CD14-positive monocyte (primary cell): Measurements from ENCODE around the gene ZNF90. TPM values are rescaled to one million over a fixed set of nuclear protein-coding genes. Genes with fewer than 3 reads are reported as not detected.

ENCODE experiments used
- DNase-seq, 3 donors: peaks; one replicate each; pipeline ENCODE4 v3.0.0-alpha.2; 2011 to 2022
- H2AFZ ChIP-seq: 2 replicates; pipeline ENCODE4 v1.6.0; 2012; ENCODE audit warnings: mild to moderate bottlenecking, low read depth, low read length, inconsistent platforms; ENCODE audit not compliant: insufficient read depth, poor library complexity, severe bottlenecking
- H3K27ac ChIP-seq, 2 donors: 1 replicate in 1 of 2; 2 replicates in 1 of 2; pipeline ENCODE4 v1.5.1; 2012 to 2013; ENCODE audit warnings: low read length in 2 of 2, control low read depth in 1 of 2, inconsistent platforms in 1 of 2, low read depth in 1 of 2, mild to moderate bottlenecking in 1 of 2
- H3K27me3 ChIP-seq, 2 donors: one replicate each; pipeline versions ENCODE4 v1.6.0 to v1.6.1; 2011 to 2013; ENCODE audit warnings: low read length in 2 of 2; ENCODE audit not compliant: control insufficient read depth in 2 of 2, insufficient read depth in 2 of 2
- H3K36me3 ChIP-seq, 2 donors: replicated peaks in 1 of 2; 1 replicate in 1 of 2; 2 replicates in 1 of 2; pipeline versions ENCODE4 v1.5.1 to v1.6.1; 2012 to 2013; ENCODE audit warnings: low read length in 2 of 2, control low read depth in 1 of 2, inconsistent platforms in 1 of 2, mild to moderate bottlenecking in 1 of 2; ENCODE audit not compliant: insufficient read depth in 2 of 2, control insufficient read depth in 1 of 2
- H3K4me1 ChIP-seq, 2 donors: 1 replicate in 1 of 2; 2 replicates in 1 of 2; pipeline versions ENCODE4 v1.5.1 to v1.6.1; 2012 to 2013; ENCODE audit warnings: low read length in 2 of 2, control low read depth in 1 of 2, inconsistent platforms in 1 of 2, mild to moderate bottlenecking in 1 of 2, moderate library complexity in 1 of 2; ENCODE audit not compliant: insufficient read depth in 2 of 2, control insufficient read depth in 1 of 2
- H3K4me2 ChIP-seq: replicated peaks from 2 replicates; pipeline ENCODE3; 2012; ENCODE audit warnings: low read length, moderate library complexity, mild to moderate bottlenecking; ENCODE audit not compliant: poor library complexity, severe bottlenecking; ENCODE audit errors: extremely low read depth
- H3K4me3 ChIP-seq, 3 experiments: fragments of 200-600 bp in 1 of 3; sonication (generic) in 1 of 3; replicated peaks in 1 of 3; 1 replicate in 2 of 3; 2 replicates in 1 of 3; pipeline ENCODE4 v1.5.1; 2011 to 2013; ENCODE audit warnings: low read length in 3 of 3, mild to moderate bottlenecking in 3 of 3, control low read depth in 2 of 3, low read depth in 2 of 3, inconsistent platforms in 1 of 3, moderate library complexity in 1 of 3
- H3K79me2 ChIP-seq: 2 replicates; pipeline ENCODE4 v1.6.0; 2012; ENCODE audit warnings: mild to moderate bottlenecking, control low read depth, inconsistent platforms, low read length, moderate library complexity; ENCODE audit not compliant: insufficient read depth
- H3K9ac ChIP-seq: 2 replicates; pipeline ENCODE4 v1.6.0; 2017; ENCODE audit warnings: low read length, mild to moderate bottlenecking; ENCODE audit not compliant: insufficient read depth, poor library complexity, severe bottlenecking
- H3K9me3 ChIP-seq, 2 donors: replicated peaks in 1 of 2; 1 replicate in 1 of 2; 2 replicates in 1 of 2; pipeline versions ENCODE4 v1.5.1 to v1.6.1; 2012 to 2013; ENCODE audit warnings: low read length in 2 of 2, control low read depth in 1 of 2; ENCODE audit not compliant: control insufficient read depth in 1 of 2, insufficient read depth in 1 of 2
- H4K20me1 ChIP-seq: 2 replicates; pipeline ENCODE4 v1.6.0; 2012; ENCODE audit warnings: mild to moderate bottlenecking, low read length, control low read depth, moderate library complexity; ENCODE audit not compliant: insufficient read depth
- H3K27ac Mint-ChIP-seq, 7 donors: one replicate each; pipeline ENCODE4 v1.8.0; 2020; ENCODE audit warnings: mild to moderate bottlenecking in 7 of 7, mixed read lengths in 7 of 7, moderate library complexity in 6 of 7, inconsistent platforms in 2 of 7
- H3K27me3 Mint-ChIP-seq, 3 donors: one replicate each; pipeline ENCODE4 v1.8.0; 2021 to 2022; ENCODE audit warnings: low read depth in 3 of 3, mild to moderate bottlenecking in 3 of 3, mixed read lengths in 3 of 3, moderate library complexity in 3 of 3, inconsistent platforms in 1 of 3
- H3K36me3 Mint-ChIP-seq, 2 donors: one replicate each; pipeline ENCODE4 v1.8.0; 2020; ENCODE audit warnings: mixed read lengths in 2 of 2, inconsistent platforms in 1 of 2, mild to moderate bottlenecking in 1 of 2
- H3K4me1 Mint-ChIP-seq: one replicate; pipeline ENCODE4 v1.8.0; 2020; ENCODE audit warnings: mild to moderate bottlenecking, mixed read lengths
- H3K4me3 Mint-ChIP-seq, 2 donors: one replicate each; pipeline ENCODE4 v1.8.0; 2020; ENCODE audit warnings: mild to moderate bottlenecking in 2 of 2, mixed read lengths in 2 of 2, moderate library complexity in 1 of 2
- H3K9me3 Mint-ChIP-seq, 7 donors: one replicate each; pipeline ENCODE4 v1.8.0; 2020 to 2022; ENCODE audit warnings: mixed read lengths in 7 of 7, mild to moderate bottlenecking in 6 of 7, moderate library complexity in 6 of 7, inconsistent platforms in 2 of 7
- WGBS: methylation state at CpG from one replicate; pipeline ENCODE4 v1.1.5; 2013; ENCODE audit warnings: missing lambda C conversion rate; ENCODE audit not compliant: insufficient coverage; 5-methylcytosine and 5-hydroxymethylcytosine counted together
- intact Hi-C, 2 donors: fragments of 100-400 bp; cut with micrococcal nuclease; formaldehyde crosslinking; loops; one replicate each; pipeline versions ENCODE4 v1.15.0 to v1.15.1; 2023
- polyA plus RNA-seq, 3 donors: library from polyadenylated mRNA; depleted of rRNA in 1 of 3; unstranded in 2 of 3; stranded (reverse) in 1 of 3; fragments of 300-500 nt in 2 of 3; fragments of >200 nt in 1 of 3; fragmentation: Illumina TruSeq in 2 of 3; gene quantifications; 1 replicate in 2 of 3; 2 replicates in 1 of 3; pipeline ENCODE4 v1.2.3, GENCODE V29; 2012 to 2021
- TF ChIP-seq, protein P1 (sequence below): fragments of 200-600 bp; IDR thresholded peaks from one replicate; pipeline ENCODE4 v1.8.0; 2022; ENCODE audit warnings: antibody characterized with exemption, mild to moderate bottlenecking

Gene ZNF90
- polyA plus RNA-seq, 3 donors, result 0.59 TPM; not detected in 2

DNA sequence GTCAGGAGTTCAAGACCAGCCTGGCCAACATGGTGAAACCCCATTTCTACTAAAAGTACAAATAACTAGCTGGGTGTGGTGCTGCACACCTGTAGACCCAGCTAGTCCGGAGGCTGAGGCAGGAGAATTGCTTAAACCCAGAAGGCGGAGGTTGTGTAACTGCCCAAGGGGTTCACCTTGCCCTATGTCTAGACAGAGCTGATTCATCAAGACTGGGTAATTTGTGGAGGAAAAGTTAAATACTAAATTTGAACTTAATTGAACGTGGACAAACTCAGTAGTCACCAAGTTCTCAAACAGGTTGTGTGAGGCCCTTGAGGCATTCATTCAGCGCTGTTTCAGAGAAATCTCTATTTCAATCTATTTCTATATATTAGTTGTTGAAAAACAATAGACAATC, 75.5 kb downstream of the ZNF90 start:
- Histone ChIP-seq H3K36me3 (no peaks in the 10 kb centered on the region), H2AFZ (no peak overlapping the region), H3K9me3 (peaks cover 29 to 42% of the 10 kb centered on the region in 2 donors), H4K20me1 (no peaks in the 10 kb centered on the region), H3K4me1 (no peaks in the 10 kb centered on the region), H3K4me3 (no peak overlapping the region), H3K4me2 (no peak overlapping the region), H3K27me3 (no peaks in the 10 kb centered on the region), H3K9ac (no peak overlapping the region), H3K27ac (no peak overlapping the region), H3K79me2 (no peaks in the 10 kb centered on the region)
- H3K4me3 Mint-ChIP-seq, result no peak overlapping the region
- H3K4me1 Mint-ChIP-seq, result no peaks in the 10 kb centered on the region
- H3K27ac Mint-ChIP-seq, result no peak overlapping the region
- no peak for DNase-seq
- H3K9me3 Mint-ChIP-seq, result peaks cover 33 to 66% (median 55%) of the 10 kb centered on the region in 7 donors
- H3K36me3 Mint-ChIP-seq, result no peaks in the 10 kb centered on the region
- intact Hi-C loops, result no loop called here
- H3K27me3 Mint-ChIP-seq, result no peaks in the 10 kb centered on the region
- TF ChIP-seq, protein P1, sequence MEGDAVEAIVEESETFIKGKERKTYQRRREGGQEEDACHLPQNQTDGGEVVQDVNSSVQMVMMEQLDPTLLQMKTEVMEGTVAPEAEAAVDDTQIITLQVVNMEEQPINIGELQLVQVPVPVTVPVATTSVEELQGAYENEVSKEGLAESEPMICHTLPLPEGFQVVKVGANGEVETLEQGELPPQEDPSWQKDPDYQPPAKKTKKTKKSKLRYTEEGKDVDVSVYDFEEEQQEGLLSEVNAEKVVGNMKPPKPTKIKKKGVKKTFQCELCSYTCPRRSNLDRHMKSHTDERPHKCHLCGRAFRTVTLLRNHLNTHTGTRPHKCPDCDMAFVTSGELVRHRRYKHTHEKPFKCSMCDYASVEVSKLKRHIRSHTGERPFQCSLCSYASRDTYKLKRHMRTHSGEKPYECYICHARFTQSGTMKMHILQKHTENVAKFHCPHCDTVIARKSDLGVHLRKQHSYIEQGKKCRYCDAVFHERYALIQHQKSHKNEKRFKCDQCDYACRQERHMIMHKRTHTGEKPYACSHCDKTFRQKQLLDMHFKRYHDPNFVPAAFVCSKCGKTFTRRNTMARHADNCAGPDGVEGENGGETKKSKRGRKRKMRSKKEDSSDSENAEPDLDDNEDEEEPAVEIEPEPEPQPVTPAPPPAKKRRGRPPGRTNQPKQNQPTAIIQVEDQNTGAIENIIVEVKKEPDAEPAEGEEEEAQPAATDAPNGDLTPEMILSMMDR, result no peak
- 94% methylated on average over 2 of the region's 4 CpGs for WGBS

DNA sequence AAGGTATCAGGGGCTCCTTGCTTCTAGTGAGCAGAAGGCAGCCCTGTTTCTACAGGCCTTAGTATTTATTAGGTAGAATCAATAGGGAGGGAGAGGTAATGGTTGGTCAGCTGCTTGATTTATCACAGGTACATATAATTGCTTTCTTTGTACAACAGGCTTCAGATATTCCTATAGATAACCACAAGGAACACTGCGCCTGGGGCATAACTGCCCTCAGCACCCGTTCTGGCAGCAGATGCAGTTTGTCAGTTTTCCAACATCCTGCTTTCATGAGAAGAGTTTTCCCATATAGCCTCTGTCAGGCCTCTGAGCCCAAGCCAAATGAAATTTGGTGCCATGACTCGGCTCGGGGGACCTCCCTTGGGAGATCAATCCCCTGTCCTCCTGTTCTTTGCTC, 76.8 kb downstream of the ZNF90 start:
- no peak overlapping the region for H3K27ac Mint-ChIP-seq

More for the DNA sequence above, 76.8 kb downstream of the ZNF90 start:
- Histone ChIP-seq H3K79me2 (no peaks in the 10 kb centered on the region), H3K9ac (no peak overlapping the region), H3K27ac (no peak overlapping the region), H3K4me3 (no peak overlapping the region), H3K36me3 (no peaks in the 10 kb centered on the region), H3K27me3 (no peaks in the 10 kb centered on the region), H3K4me2 (no peak overlapping the region), H4K20me1 (no peaks in the 10 kb centered on the region), H3K9me3 (peaks cover 29 to 51% of the 10 kb centered on the region in 2 donors), H3K4me1 (no peaks in the 10 kb centered on the region), H2AFZ (no peak overlapping the region)
- Mint-ChIP-seq H3K9me3 (peaks cover 45 to 80% (median 67%) of the 10 kb centered on the region in 7 donors), H3K36me3 (no peaks in the 10 kb centered on the region), H3K4me1 (no peaks in the 10 kb centered on the region), H3K27me3 (no peaks in the 10 kb centered on the region), H3K4me3 (no peak overlapping the region)
- WGBS, result 87% methylated on average over 4 of the region's 4 CpGs
- TF ChIP-seq, protein P1, result no peak
- DNase-seq, result no peak
- intact Hi-C loops, result no loop called here
